Neutrophil (primary cell): ENCODE data around the gene NOXO1.

Experiments used
- H3K27ac ChIP-seq: fragments of 200-600 bp; sonication (generic); 2 replicates; pipeline ENCODE4 v1.5.1; 2016; ENCODE audit warnings: mild to moderate bottlenecking, moderate library complexity
- H3K27me3 ChIP-seq: fragments of 200-600 bp; sonication (generic); 2 replicates; pipeline ENCODE4 v1.6.0; 2016; ENCODE audit warnings: mild to moderate bottlenecking
- H3K36me3 ChIP-seq: fragments of 200-600 bp; sonication (generic); 2 replicates; pipeline ENCODE4 v1.5.1; 2017
- H3K4me1 ChIP-seq, 2 experiments: fragments of 200-600 bp in 1 of 2; sonication (generic) in 1 of 2; 1 replicate in 1 of 2; 2 replicates in 1 of 2; pipeline versions ENCODE4 v1.5.1 to v1.6.1; 2013 to 2016; ENCODE audit warnings: low read depth in 1 of 2, low read length in 1 of 2, mild to moderate bottlenecking in 1 of 2, moderate library complexity in 1 of 2; ENCODE audit not compliant: control insufficient read depth in 1 of 2, insufficient read depth in 1 of 2
- H3K4me3 ChIP-seq, 2 experiments: fragments of 200-600 bp in 1 of 2; sonication (generic) in 1 of 2; 1 replicate in 1 of 2; 2 replicates in 1 of 2; pipeline ENCODE4 v1.5.1; 2013 to 2016; ENCODE audit warnings: low read depth in 1 of 2, low read length in 1 of 2, mild to moderate bottlenecking in 1 of 2, moderate library complexity in 1 of 2
- H3K9me3 ChIP-seq: fragments of 200-600 bp; sonication (generic); 2 replicates; pipeline ENCODE4 v1.5.1; 2016
- CTCF ChIP-seq: fragments of 200-600 bp; sonication (generic); IDR thresholded peaks from 2 replicates; pipeline ENCODE4 v1.5.1; 2016; ENCODE audit warnings: antibody characterized with exemption

Gene NOXO1

DNA sequence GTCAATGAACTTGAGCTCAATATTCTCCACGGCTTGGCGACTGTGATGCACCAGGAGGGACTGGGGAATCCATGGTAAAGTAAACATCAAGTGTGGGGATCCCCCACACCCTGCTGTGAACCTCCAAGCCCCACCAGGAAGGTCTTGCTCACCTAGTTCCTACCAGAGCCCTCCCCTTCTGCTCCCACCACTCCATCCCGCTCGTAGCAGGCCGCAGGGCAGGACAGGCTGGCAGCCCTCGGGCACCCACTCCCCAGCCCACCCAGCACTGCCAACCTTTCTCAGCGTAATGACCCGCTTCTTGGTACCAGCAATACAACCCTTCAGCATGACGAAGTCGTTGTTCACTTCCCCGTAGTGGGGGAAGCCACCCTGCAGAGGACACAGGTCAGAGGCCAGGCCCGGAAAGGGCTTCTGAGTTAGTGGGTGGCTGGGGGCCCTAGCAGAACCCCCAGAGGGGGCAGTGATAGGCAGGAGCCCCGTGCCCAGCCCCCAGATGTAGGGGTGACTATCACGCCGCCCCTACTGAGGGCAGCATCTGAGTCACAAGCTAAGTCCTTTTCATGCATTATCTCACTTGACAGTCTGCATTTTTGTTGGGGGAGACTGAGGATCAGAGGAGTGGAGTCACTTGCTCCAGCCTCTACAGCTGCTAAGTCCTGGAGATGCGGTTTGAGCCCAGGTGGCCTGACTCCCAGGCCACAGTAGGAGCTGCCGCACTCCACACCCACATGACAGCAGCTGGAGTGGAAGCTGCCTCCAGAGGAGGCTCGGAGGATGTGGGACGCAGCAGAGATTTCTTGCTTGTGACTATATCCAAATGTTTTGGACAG is 35.5 kb downstream of the NOXO1 start:
- H3K9me3 ChIP-seq = no peaks in the 10 kb centered on the region
- H3K27me3 ChIP-seq = no peaks in the 10 kb centered on the region
- H3K36me3 ChIP-seq = peaks cover 10% of the 10 kb centered on the region
- no peak overlapping the region for H3K4me3 ChIP-seq
- H3K4me1 ChIP-seq = peaks cover 17 to 23% of the 10 kb centered on the region in 2 experiments
- TF ChIP-seq CTCF = no peak
- H3K27ac ChIP-seq = no peak overlapping the region

- TF ChIP-seq CTCF = no peak
- no peak overlapping the region for H3K27ac ChIP-seq
- H3K36me3 ChIP-seq = peaks cover 21% of the 10 kb centered on the region
- H3K9me3 ChIP-seq = no peaks in the 10 kb centered on the region
- H3K4me1 ChIP-seq = peaks cover 27 to 34% of the 10 kb centered on the region in 2 experiments
- H3K27me3 ChIP-seq = no peaks in the 10 kb centered on the region
- no peak overlapping the region for H3K4me3 ChIP-seq
Observed at GRCh38 chr16:1944612-1945199, 36.6 kb downstream of the NOXO1 start.

DNA sequence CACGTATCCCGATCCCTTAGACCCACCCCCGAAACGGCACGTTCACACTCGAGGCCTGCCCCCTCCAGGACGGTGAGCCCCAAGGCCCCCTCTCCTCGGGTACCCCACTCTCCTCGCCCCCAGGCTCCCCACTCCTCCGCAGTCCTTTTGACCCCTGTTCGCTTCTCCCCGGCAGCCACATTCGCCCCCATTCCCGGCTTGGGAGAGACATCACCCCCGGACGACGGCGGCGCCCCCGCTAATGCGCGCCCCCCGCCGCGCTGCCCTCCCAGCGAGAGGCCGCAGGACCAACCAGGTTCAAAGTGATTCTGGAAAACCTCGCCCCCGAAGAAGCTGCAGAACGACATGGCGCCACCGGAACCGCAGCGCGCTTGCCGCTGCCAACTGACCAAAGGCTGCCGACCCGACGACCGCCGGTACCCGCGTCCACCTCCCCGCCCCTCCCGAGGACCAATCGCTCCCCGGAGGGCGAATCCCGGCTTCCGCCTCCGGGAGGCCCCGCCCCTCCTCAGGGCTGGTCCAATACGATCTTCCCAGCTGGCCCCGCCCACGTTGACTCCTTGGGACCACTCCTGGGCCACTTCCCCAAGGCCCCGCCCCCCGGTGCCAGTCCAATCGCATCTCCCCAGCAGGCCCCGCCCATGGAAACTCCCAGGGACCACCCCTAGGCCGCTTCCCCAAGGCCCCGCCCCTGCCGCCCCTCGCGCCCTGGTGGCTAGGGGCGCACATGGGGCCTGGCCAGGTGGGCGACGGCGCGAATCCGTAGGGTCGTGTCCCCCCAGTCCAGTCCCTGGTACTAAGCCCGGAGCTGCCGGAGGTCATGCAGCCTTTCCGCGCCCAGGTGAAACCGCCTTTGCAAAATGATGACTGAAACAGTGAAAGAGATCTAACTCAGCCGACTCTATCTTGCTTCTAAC is 38.2 kb downstream of the NOXO1 start, which contains the start of gene MSRB1:
MSRB1 (minus strand) TSS at position 390 of the 917 bp plus-strand sequence; CDS start at position 347, 43 bp downstream.
- peaks cover 44 to 50% of the 10 kb centered on the region in 2 experiments for H3K4me1 ChIP-seq
- H3K36me3 ChIP-seq = peaks cover 37% of the 10 kb centered on the region
- H3K9me3 ChIP-seq = no peaks in the 10 kb centered on the region
- H3K27ac ChIP-seq = peak within 1 kb of the TSS; percentile 99
- peak; percentile 53 for TF ChIP-seq CTCF
- H3K27me3 ChIP-seq = no peaks in the 10 kb centered on the region
- peak within 1 kb of the TSS; percentile 75 to 96 for H3K4me3 ChIP-seq

GRCh38 chr16:1942047-1942809 is 39.0 kb downstream of the NOXO1 start:
- Histone ChIP-seq H3K4me1 (peaks cover 52 to 59% of the 10 kb centered on the region in 2 experiments), H3K36me3 (peaks cover 45% of the 10 kb centered on the region), H3K27me3 (no peaks in the 10 kb centered on the region), H3K27ac (peak overlapping the region; percentile 99), H3K4me3 (peak overlapping the region; percentile 75 to 96), H3K9me3 (no peaks in the 10 kb centered on the region)
- no peak for TF ChIP-seq CTCF
